Embryonic facial prominence (tissue), 1 donor: ENCODE measurements around the gene ZC3H12A.

Experiments
- DNase-seq: peaks from one replicate; pipeline ENCODE4 v3.0.0-alpha.2; 2016; ENCODE audit errors: extremely low spot score

Gene ZC3H12A

GRCh38 chr1:37478890-37479254 is 4.5 kb downstream of the ZC3H12A start:
- no peak for DNase-seq

GRCh38 chr1:37479255-37480124 is 5.1 kb downstream of the ZC3H12A start:
- DNase-seq = no peak

- no peak for DNase-seq
These were observed 5.7 kb downstream of the ZC3H12A start for GRCh38 chr1:37480125-37480466.

GRCh38 chr1:37480581-37481288 is 6.4 kb downstream of the ZC3H12A start:
- DNase-seq = no peak

GRCh38 chr1:37481289-37482003 is 7.1 kb downstream of the ZC3H12A start:
- DNase-seq = no peak

- DNase-seq = no peak
These were observed 7.8 kb downstream of the ZC3H12A start for GRCh38 chr1:37482004-37482785.

- DNase-seq = no peak
These were observed 8.7 kb downstream of the ZC3H12A start for GRCh38 chr1:37482796-37483744.

GRCh38 chr1:37483785-37484184 is 9.4 kb downstream of the ZC3H12A start:
- no peak for DNase-seq

GRCh38 chr1:37484325-37485051 is 10.1 kb downstream of the ZC3H12A start:
- DNase-seq = no peak

GRCh38 chr1:37485902-37486679 is 11.7 kb downstream of the ZC3H12A start:
- DNase-seq = no peak

- DNase-seq = no peak
These were observed 12.6 kb downstream of the ZC3H12A start for GRCh38 chr1:37486680-37487618.

GRCh38 chr1:37487619-37487984 is 13.2 kb downstream of the ZC3H12A start:
- no peak for DNase-seq

GRCh38 chr1:37493336-37494098 is 19.1 kb downstream of the ZC3H12A start:
- DNase-seq = no peak

GRCh38 chr1:37495875-37496274 is 21.5 kb downstream of the ZC3H12A start:
- DNase-seq = no peak

GRCh38 chr1:37497832-37498231 is 23.5 kb downstream of the ZC3H12A start:
- no peak for DNase-seq

- no peak for DNase-seq
These were observed 24.7 kb downstream of the ZC3H12A start for GRCh38 chr1:37498872-37499617.

- DNase-seq = no peak
These were observed 27.3 kb downstream of the ZC3H12A start for GRCh38 chr1:37501661-37502060.
